Tibial nerve (tissue), 4 donors: ENCODE measurements around the gene LCN9.

Experiments used
- EP300 ChIP-seq, 2 donors: sonication (generic); formaldehyde crosslinking; IDR thresholded peaks; one replicate each; pipeline ENCODE4 v1.6.1; 2017; ENCODE audit warnings: antibody characterized with exemption in 2 of 2, mild to moderate bottlenecking in 1 of 2
- POLR2A ChIP-seq, 2 donors: fragments of 450-650 bp; IDR thresholded peaks; one replicate each; pipeline ENCODE4 v1.6.1; 2017; ENCODE audit warnings: antibody characterized with exemption in 2 of 2, mild to moderate bottlenecking in 2 of 2, moderate library complexity in 2 of 2
- TF ChIP-seq, protein P1 (sequence below), 5 experiments: fragments of 200-600 bp in 3 of 5; fragments of 450-650 bp in 2 of 5; sonication (generic) in 3 of 5; IDR thresholded peaks; one replicate each; pipeline ENCODE4 v1.5.1; 2016 to 2019; ENCODE audit warnings: antibody characterized with exemption in 5 of 5, mild to moderate bottlenecking in 3 of 5, moderate library complexity in 2 of 5

DNA sequence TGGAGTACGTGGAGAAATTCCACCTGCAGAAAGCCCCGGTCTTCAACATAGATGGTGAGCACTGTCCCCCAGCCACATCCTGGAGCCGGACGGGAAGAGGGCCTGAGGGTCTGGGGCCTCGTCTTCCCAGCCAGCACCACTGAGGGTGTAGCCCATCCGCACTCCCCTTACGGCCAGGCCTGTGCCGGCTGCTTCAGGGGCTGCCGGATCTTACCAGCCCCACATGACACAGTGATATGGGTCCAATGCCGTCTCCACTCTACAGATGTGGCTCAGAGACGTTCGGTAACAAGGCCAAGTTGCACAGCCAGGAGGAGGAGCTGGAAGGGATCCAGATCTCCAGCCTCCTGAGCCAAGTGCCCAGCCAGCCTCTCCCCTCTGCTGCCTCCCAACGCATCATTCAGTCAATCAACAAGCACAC, 45.1 kb upstream of the LCN9 start:
- TF ChIP-seq, protein P1, sequence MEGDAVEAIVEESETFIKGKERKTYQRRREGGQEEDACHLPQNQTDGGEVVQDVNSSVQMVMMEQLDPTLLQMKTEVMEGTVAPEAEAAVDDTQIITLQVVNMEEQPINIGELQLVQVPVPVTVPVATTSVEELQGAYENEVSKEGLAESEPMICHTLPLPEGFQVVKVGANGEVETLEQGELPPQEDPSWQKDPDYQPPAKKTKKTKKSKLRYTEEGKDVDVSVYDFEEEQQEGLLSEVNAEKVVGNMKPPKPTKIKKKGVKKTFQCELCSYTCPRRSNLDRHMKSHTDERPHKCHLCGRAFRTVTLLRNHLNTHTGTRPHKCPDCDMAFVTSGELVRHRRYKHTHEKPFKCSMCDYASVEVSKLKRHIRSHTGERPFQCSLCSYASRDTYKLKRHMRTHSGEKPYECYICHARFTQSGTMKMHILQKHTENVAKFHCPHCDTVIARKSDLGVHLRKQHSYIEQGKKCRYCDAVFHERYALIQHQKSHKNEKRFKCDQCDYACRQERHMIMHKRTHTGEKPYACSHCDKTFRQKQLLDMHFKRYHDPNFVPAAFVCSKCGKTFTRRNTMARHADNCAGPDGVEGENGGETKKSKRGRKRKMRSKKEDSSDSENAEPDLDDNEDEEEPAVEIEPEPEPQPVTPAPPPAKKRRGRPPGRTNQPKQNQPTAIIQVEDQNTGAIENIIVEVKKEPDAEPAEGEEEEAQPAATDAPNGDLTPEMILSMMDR (IDR thresholded peaks at IDR 0.05): no peak
- TF ChIP-seq EP300 (IDR thresholded peaks at IDR 0.05) (no peak), POLR2A (IDR thresholded peaks at IDR 0.05) (no peak)
